Type B pancreatic cell (in vitro differentiated cells): ENCODE results near the gene PANX1. TPM values are rescaled to one million over a fixed set of nuclear protein-coding genes. Genes with fewer than 3 reads are reported as not detected.

Experiments used
- DNase-seq: peaks from one replicate; pipeline ENCODE4 v3.0.0; 2021; ENCODE audit warnings: mixed read lengths; ENCODE audit not compliant: unreplicated experiment; ENCODE audit errors: extremely low spot score
- H3K27ac Mint-ChIP-seq: 2 replicates; pipeline ENCODE4 v1.8.0; 2021; ENCODE audit warnings: mild to moderate bottlenecking, mixed read lengths
- H3K27me3 Mint-ChIP-seq: 2 replicates; pipeline ENCODE4 v1.8.0; 2021; ENCODE audit warnings: mixed read lengths
- H3K36me3 Mint-ChIP-seq: 2 replicates; pipeline ENCODE4 v1.8.0; 2021; ENCODE audit warnings: mixed read lengths
- H3K4me1 Mint-ChIP-seq: one replicate; pipeline ENCODE4 v1.8.0; 2021; ENCODE audit warnings: mixed read lengths; ENCODE audit not compliant: unreplicated experiment
- H3K4me3 Mint-ChIP-seq: 2 replicates; pipeline ENCODE4 v1.8.0; 2021; ENCODE audit warnings: mild to moderate bottlenecking, mixed read lengths
- H3K9me3 Mint-ChIP-seq: 2 replicates; pipeline ENCODE4 v1.8.0; 2021; ENCODE audit warnings: mixed read lengths
- total RNA-seq: library from RNA; stranded (reverse); gene quantifications from 2 replicates; pipeline ENCODE4 v1.2.1, GENCODE V29; 2021; ENCODE audit warnings: low replicate concordance
- TF ChIP-seq, protein P1 (sequence below): fragments of 200-600 bp; sonication (generic); conservative IDR thresholded peaks from 2 replicates; pipeline ENCODE4 v1.5.0; 2021; ENCODE audit warnings: antibody characterized with exemption, mild to moderate bottlenecking

Gene PANX1
- total RNA-seq, 1 donor from 2014 or later, result 26.1 TPM

DNA sequence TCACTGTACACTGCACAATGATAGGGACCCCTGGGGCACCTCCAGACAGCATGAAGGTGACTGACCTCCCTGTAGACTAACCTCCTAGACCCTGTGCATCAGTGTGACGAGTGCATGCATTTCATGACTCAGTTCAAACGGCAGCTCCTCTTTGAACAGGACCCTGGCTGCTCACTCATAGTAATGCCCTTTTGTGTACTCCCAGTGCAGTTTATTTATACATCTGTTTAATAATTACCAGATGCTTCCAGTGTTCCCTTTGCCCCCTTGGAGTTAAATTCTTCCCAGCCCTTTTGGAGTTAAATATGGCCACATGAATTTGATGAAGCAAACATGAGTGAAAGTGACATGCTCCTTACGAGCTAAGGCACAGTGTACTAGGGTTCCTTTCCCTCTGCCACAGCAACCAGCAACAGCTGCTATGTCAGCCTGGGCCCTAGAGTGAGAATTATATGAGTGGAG is 72.4 kb downstream of the PANX1 start:
- Mint-ChIP-seq H3K27me3 (no peaks in the 10 kb centered on the region), H3K9me3 (no peaks in the 10 kb centered on the region), H3K4me3 (no peak overlapping the region), H3K27ac (peak overlapping the region; percentile 10), H3K4me1 (peaks cover 14% of the 10 kb centered on the region), H3K36me3 (no peaks in the 10 kb centered on the region)
- TF ChIP-seq, protein P1, sequence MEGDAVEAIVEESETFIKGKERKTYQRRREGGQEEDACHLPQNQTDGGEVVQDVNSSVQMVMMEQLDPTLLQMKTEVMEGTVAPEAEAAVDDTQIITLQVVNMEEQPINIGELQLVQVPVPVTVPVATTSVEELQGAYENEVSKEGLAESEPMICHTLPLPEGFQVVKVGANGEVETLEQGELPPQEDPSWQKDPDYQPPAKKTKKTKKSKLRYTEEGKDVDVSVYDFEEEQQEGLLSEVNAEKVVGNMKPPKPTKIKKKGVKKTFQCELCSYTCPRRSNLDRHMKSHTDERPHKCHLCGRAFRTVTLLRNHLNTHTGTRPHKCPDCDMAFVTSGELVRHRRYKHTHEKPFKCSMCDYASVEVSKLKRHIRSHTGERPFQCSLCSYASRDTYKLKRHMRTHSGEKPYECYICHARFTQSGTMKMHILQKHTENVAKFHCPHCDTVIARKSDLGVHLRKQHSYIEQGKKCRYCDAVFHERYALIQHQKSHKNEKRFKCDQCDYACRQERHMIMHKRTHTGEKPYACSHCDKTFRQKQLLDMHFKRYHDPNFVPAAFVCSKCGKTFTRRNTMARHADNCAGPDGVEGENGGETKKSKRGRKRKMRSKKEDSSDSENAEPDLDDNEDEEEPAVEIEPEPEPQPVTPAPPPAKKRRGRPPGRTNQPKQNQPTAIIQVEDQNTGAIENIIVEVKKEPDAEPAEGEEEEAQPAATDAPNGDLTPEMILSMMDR, result no peak
- no peak for DNase-seq

DNA sequence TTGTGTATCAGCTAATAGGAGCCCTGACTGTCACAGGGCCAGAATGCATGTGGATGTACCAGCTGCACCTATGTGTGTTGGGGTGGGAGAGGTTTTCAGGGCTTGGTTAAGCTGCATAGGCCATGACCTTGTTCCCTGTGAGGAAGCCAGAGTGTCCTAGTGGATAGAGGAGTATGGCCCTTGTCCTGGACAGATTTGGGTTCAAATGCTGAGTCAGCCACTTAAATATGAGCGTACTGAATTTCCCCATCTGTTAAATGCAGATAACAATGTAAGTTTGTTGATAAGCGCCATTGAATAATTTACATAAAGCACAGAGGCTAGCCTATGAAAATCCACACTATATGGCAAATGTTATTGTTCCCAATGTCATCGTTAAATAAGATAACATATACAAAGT is 74.4 kb downstream of the PANX1 start:
- Mint-ChIP-seq H3K9me3 (no peaks in the 10 kb centered on the region), H3K4me3 (no peak overlapping the region), H3K4me1 (peaks cover 14% of the 10 kb centered on the region), H3K36me3 (no peaks in the 10 kb centered on the region), H3K27me3 (peaks cover 3% of the 10 kb centered on the region), H3K27ac (no peak overlapping the region)
- no peak for DNase-seq
- TF ChIP-seq, protein P1, result no peak

DNA sequence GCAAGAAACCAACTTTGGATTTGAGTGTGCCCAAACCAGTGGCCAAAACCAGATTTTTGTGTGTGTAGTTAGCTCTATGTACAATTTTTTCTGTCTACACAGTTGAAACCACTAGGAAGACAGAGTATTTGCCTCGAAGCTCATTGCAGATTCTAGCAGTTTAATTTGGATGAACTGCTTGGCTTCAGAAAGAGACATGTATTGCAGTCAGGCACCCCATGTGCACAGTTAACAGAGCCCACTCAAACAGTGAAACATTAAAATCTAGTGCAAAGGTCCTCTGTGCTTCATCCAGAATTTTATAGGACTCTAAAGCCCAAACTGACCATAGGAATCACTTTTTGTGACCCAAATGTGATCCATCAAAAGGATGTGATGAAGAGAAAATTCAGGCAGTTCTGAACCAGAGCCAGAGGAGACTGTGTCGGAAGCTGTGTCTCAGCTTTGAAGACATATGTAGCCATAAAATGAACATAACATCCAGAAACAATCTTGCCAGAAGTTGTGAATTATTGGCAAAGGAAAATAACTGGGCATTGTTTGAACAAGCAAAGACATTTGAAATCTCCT is 82.7 kb downstream of the PANX1 start:
- H3K27ac Mint-ChIP-seq, result no peak overlapping the region
- no peaks in the 10 kb centered on the region for H3K36me3 Mint-ChIP-seq
- H3K9me3 Mint-ChIP-seq, result peaks cover 6% of the 10 kb centered on the region
- DNase-seq, result no peak
- H3K4me1 Mint-ChIP-seq, result no peaks in the 10 kb centered on the region
- no peak overlapping the region for H3K4me3 Mint-ChIP-seq
- TF ChIP-seq, protein P1, result no peak
- H3K27me3 Mint-ChIP-seq, result peaks cover 15% of the 10 kb centered on the region

DNA sequence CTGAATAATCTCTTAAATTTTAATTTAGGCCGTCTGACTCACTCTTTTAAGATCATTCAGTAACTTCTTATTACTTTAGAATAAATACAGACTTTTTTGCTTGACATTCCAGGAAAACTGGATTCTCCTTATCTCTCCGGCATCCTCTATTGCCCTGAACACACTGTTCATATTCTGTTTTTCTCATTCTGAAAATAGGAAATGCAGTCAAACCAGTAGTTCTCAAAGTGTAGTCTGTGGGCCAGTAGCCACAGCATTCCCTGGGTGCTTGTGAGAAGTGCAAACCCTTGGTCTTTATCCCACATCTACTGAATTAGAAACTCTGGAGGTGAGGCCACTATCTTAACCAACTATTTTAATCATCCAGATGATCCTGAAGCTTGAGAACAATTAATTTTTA is 84.3 kb downstream of the PANX1 start:
- Mint-ChIP-seq H3K27me3 (peaks cover 13% of the 10 kb centered on the region), H3K4me3 (no peak overlapping the region), H3K27ac (no peak overlapping the region), H3K36me3 (no peaks in the 10 kb centered on the region), H3K9me3 (peaks cover 6% of the 10 kb centered on the region), H3K4me1 (no peaks in the 10 kb centered on the region)
- TF ChIP-seq, protein P1, result no peak
- no peak for DNase-seq

DNA sequence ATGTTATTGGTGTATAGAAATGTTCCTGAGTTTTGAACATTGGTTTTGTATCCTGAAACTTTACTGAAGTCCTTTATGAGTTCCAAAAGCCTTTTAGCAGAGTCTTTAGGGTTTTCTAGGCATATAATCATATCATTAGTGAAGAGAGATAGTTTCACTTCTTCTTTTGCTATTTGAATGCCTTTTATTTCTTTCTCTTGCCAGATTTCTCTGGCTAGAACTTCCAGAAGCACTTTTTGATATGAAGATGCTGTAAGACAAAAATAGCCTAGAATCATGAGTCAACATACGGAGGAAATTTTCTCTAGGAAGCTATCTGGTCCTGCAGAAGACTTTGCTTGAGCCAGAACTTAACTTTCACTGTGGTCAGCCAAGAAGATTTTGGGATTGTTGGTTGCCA is 89.1 kb downstream of the PANX1 start:
- Mint-ChIP-seq H3K27me3 (peaks cover 5% of the 10 kb centered on the region), H3K9me3 (peaks cover 9% of the 10 kb centered on the region), H3K4me3 (no peak overlapping the region), H3K36me3 (no peaks in the 10 kb centered on the region), H3K4me1 (no peaks in the 10 kb centered on the region), H3K27ac (no peak overlapping the region)
- TF ChIP-seq, protein P1, result no peak
- DNase-seq, result no peak

DNA sequence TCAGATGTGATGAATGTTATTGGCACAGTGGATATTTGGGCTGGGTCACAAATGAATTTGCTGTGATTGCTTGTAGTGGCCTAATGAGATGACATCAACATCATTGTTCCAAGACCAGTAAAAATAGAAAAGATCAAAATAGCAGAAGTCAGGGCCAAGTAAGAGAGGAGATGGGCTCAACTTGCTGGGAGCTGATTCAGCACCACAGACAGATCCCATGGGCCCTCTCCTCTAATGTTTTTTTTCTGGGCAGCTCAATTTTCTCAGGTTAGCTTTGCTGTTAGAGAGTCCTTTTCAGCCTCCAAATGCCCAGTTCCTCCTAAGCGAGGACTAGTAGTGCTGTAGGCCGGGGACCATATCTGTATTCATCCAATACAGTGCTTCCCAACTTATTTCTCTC is 89.7 kb downstream of the PANX1 start:
- Mint-ChIP-seq H3K27ac (no peak overlapping the region), H3K9me3 (peaks cover 9% of the 10 kb centered on the region), H3K27me3 (peaks cover 5% of the 10 kb centered on the region), H3K4me1 (no peaks in the 10 kb centered on the region), H3K4me3 (no peak overlapping the region), H3K36me3 (no peaks in the 10 kb centered on the region)
- no peak for DNase-seq
- TF ChIP-seq, protein P1, result no peak
